MCF 10A (cell line): ENCODE measurements around the gene GAP43. TPM values are rescaled to one million over a fixed set of nuclear protein-coding genes. Genes with fewer than 3 reads are reported as not detected.

Source experiments
- BruUV-seq: library from RNA; stranded (reverse); fragments of 400-500 nt; replicated peaks from 2 replicates; lab custom pipeline; 2021; lab: Mats Ljungman, UMichigan
- CTCF ChIA-PET: fragments of 300-600 bp; sonication (Branson Sonifier 250); formaldehyde crosslinking; extraction: SDS; loops from one replicate; lab custom pipeline; 2021; ENCODE audit warnings: antibody characterized with exemption, inconsistent platforms; lab: Yijun Ruan, JAX
- POLR2A ChIA-PET: fragments of 300-600, 350-650 bp; sonication (Branson Sonifier 250); formaldehyde crosslinking; extraction: SDS; loops from one replicate; lab custom pipeline; 2020; ENCODE audit warnings: antibody characterized with exemption, inconsistent platforms; lab: Yijun Ruan, JAX
- DNase-seq: peaks from one replicate; pipeline ENCODE4 v3.0.0-alpha.2; 2018; ENCODE audit not compliant: unreplicated experiment
- H3K27ac Mint-ChIP-seq: one replicate; pipeline ENCODE4 v1.8.0; 2022; ENCODE audit warnings: mild to moderate bottlenecking, low read depth, mixed read lengths; ENCODE audit not compliant: unreplicated experiment
- H3K27me3 Mint-ChIP-seq: one replicate; pipeline ENCODE4 v1.8.0; 2022; ENCODE audit warnings: mixed read lengths; ENCODE audit not compliant: insufficient read depth, unreplicated experiment
- H3K36me3 Mint-ChIP-seq: one replicate; pipeline ENCODE4 v1.8.0; 2022; ENCODE audit warnings: mild to moderate bottlenecking, moderate library complexity, mixed read lengths; ENCODE audit not compliant: insufficient read depth, unreplicated experiment
- H3K4me1 Mint-ChIP-seq: one replicate; pipeline ENCODE4 v1.8.0; 2022; ENCODE audit warnings: mixed read lengths; ENCODE audit not compliant: insufficient read depth, unreplicated experiment
- H3K4me3 Mint-ChIP-seq: one replicate; pipeline ENCODE4 v1.8.0; 2022; ENCODE audit warnings: mild to moderate bottlenecking, moderate library complexity, mixed read lengths; ENCODE audit not compliant: unreplicated experiment
- H3K9me3 Mint-ChIP-seq: one replicate; pipeline ENCODE4 v1.8.0; 2022; ENCODE audit warnings: mixed read lengths; ENCODE audit not compliant: unreplicated experiment
- intact Hi-C: fragments of 100-400 bp; cut with micrococcal nuclease; formaldehyde crosslinking; loops from 2 replicates; pipeline ENCODE4 v1.14.1; 2022
- total RNA-seq: library from RNA; stranded (reverse); gene quantifications from 2 replicates; pipeline ENCODE4 v1.2.3, GENCODE V29; 2022
- TF ChIP-seq, protein P1 (sequence below): fragments of 200-600 bp; IDR thresholded peaks from one replicate; pipeline ENCODE4 v1.8.0; 2022; ENCODE audit warnings: antibody characterized with exemption, mild to moderate bottlenecking; ENCODE audit not compliant: unreplicated experiment

GAP43 gene
- total RNA-seq, 1 experiment from 2014 or later: not detected

DNA sequence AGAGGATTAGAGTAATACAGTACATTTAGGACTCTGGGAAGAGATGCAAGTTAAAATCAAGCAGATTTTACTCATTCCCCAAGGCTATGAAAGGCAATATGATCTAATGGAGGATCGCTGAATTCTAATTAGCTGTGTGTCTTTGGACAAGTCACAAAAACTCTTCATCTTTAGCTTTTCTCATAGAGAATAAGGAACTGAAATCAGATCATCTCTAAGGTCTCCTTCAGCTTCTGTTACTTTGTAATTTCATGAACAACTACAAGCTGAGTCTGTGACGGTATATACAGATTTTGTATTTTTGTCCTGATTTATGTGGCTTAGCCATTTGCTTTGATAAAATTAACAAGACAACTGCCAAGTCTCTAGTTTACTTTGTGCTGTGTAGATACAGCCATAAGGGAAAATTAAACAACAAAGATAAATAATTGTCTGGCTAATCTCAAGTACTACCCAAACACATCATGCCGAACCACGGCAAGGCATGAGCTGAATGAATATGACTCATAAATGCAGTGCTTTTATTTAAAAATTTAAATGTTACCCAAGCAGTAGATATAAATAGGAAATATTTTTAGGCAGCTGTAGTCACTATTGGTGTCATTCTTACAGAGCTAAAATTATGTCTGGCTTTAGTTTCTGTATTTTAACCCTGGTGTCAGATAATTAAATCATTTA is 81.5 kb downstream of the GAP43 start:
- H3K4me1 Mint-ChIP-seq: no peaks in the 10 kb centered on the region
- H3K27ac Mint-ChIP-seq: no peak overlapping the region
- no peak for DNase-seq
- TF ChIP-seq, protein P1, sequence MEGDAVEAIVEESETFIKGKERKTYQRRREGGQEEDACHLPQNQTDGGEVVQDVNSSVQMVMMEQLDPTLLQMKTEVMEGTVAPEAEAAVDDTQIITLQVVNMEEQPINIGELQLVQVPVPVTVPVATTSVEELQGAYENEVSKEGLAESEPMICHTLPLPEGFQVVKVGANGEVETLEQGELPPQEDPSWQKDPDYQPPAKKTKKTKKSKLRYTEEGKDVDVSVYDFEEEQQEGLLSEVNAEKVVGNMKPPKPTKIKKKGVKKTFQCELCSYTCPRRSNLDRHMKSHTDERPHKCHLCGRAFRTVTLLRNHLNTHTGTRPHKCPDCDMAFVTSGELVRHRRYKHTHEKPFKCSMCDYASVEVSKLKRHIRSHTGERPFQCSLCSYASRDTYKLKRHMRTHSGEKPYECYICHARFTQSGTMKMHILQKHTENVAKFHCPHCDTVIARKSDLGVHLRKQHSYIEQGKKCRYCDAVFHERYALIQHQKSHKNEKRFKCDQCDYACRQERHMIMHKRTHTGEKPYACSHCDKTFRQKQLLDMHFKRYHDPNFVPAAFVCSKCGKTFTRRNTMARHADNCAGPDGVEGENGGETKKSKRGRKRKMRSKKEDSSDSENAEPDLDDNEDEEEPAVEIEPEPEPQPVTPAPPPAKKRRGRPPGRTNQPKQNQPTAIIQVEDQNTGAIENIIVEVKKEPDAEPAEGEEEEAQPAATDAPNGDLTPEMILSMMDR: no peak
- no TSS peak for BruUV-seq
- H3K27me3 Mint-ChIP-seq: no peaks in the 10 kb centered on the region
- no peaks in the 10 kb centered on the region for H3K36me3 Mint-ChIP-seq
- ChIA-PET CTCF (interaction anchor here (0.7 to 2.3 kb wide), 6 partner anchors 11 to 116 kb away, joined by 3 to 10 read pairs (median 4); no protein-coding TSS in a partner anchor), POLR2A (interaction anchor here (1.0 kb wide), 1 partner anchor 17 kb away, joined by 3 read pairs; no protein-coding TSS in a partner anchor)
- H3K9me3 Mint-ChIP-seq: no peaks in the 10 kb centered on the region
- intact Hi-C loops: no loop called here
- no peak overlapping the region for H3K4me3 Mint-ChIP-seq

DNA sequence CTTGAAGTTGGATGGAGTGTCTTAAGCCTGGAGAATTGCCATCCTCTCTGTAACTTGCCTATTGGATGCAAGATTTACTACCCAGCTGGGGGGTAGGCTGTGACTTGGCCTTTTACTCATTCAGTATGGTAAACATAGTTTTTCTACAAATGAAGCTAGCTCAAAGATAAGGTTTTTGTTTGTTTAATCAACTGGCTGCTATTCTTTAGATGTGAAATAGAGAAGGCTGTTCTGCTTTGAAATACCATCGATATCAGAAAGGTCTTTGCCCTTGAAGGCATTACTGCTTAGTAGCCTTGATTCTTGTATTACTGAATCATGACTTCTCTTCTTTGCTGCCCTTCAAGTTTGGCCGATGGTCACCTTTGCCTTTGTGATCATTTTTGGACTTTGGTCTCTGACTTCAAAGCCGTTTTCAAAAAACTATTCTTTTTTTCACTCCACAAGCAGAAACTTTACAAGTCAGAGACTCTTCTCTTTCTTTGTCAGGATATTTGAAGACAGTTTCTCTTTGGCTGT is 83.1 kb downstream of the GAP43 start:
- intact Hi-C loops: no loop called here
- CTCF ChIA-PET: no interaction called here

DNA sequence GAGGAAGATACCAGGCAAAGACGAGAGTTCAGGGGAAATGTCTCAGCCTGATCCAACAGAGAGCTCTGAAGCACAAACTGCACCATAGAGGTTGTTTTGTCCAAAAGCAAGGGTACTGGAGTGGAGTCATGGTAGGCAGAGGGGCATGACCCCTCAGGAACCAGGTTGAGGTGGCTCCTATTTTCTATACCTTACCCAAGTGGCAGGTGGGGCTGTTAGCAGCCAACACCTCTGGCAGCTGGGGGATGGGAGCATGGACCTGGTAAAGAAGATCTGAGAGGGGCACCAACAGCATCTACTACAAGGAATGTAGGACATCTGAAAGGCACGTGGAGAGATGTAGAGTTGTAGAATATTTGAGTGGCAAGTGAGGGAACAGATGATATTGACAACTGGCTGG is 85.2 kb downstream of the GAP43 start:
- POLR2A ChIA-PET: interaction anchor here (0.7 kb wide), 1 partner anchor 76 kb away, joined by 3 read pairs; no protein-coding TSS in a partner anchor
- BruUV-seq: no TSS peak
- CTCF ChIA-PET: no interaction called here
- Mint-ChIP-seq H3K36me3 (no peaks in the 10 kb centered on the region), H3K27ac (no peak overlapping the region), H3K27me3 (no peaks in the 10 kb centered on the region), H3K9me3 (no peaks in the 10 kb centered on the region), H3K4me1 (no peaks in the 10 kb centered on the region), H3K4me3 (no peak overlapping the region)
- intact Hi-C loops: no loop called here
- no peak for DNase-seq
- TF ChIP-seq, protein P1: no peak

More for the DNA sequence above, 83.1 kb downstream of the GAP43 start:
- TF ChIP-seq, protein P1: no peak
- POLR2A ChIA-PET: no interaction called here
- no peak for DNase-seq
- H3K4me3 Mint-ChIP-seq: no peak overlapping the region
- H3K27me3 Mint-ChIP-seq: no peaks in the 10 kb centered on the region
- no peaks in the 10 kb centered on the region for H3K9me3 Mint-ChIP-seq
- H3K36me3 Mint-ChIP-seq: no peaks in the 10 kb centered on the region
- no peak overlapping the region for H3K27ac Mint-ChIP-seq
- no TSS peak for BruUV-seq
- H3K4me1 Mint-ChIP-seq: no peaks in the 10 kb centered on the region

DNA sequence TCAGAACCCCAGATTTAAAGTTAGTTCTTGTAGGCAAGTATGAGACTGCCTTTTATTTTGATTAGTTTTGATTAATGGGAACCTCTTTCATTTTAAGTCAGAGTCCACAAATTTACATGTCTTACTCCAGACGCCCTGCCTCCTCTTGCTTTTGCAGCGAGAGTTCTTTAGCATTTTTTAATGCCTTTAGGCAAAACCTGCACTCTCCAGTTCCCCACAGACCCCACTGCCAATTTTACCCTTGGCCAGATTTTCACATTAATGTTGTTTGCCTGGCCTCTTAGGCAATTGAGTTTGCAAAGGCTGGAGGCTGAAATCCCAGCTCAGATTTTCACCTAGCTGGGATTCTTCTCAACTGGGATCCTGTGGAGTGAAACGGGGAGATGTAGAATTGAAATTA is 85.8 kb downstream of the GAP43 start:
- Mint-ChIP-seq H3K4me1 (no peaks in the 10 kb centered on the region), H3K36me3 (no peaks in the 10 kb centered on the region), H3K27me3 (no peaks in the 10 kb centered on the region), H3K4me3 (no peak overlapping the region), H3K27ac (no peak overlapping the region), H3K9me3 (no peaks in the 10 kb centered on the region)
- CTCF ChIA-PET: no interaction called here
- TF ChIP-seq, protein P1: no peak
- intact Hi-C loops: no loop called here
- POLR2A ChIA-PET: no interaction called here
- no peak for DNase-seq
- BruUV-seq: no TSS peak
